M059J (cell line): ENCODE measurements around the gene DNAL4. TPM values are rescaled to one million over a fixed set of nuclear protein-coding genes. Genes with fewer than 3 reads are reported as not detected.

Source experiments
- DNase-seq: peaks from one replicate; pipeline ENCODE4 v3.0.0-alpha.2; 2012; ENCODE audit warnings: low read depth
- total RNA-seq: library from RNA; depleted of rRNA; stranded (reverse); fragments of >200 nt; shearing (Covaris generic); gene quantifications from 2 replicates; pipeline ENCODE4 v1.2.3, GENCODE V29; 2014

Gene DNAL4
- total RNA-seq, 1 experiment from 2014 or later: 6.9 TPM

- no peak for DNase-seq
These were observed 53.7 kb downstream of the DNAL4 start for GRCh38 chr22:38740116-38740723.

- DNase-seq: no peak
These were observed 54.5 kb downstream of the DNAL4 start for GRCh38 chr22:38739300-38740055.

GRCh38 chr22:38738475-38739070, 55.4 kb downstream of the DNAL4 start:
- DNase-seq: no peak

GRCh38 chr22:38737302-38738060, 56.5 kb downstream of the DNAL4 start:
- DNase-seq: peak; percentile 51

GRCh38 chr22:38736257-38736570, 57.7 kb downstream of the DNAL4 start:
- no peak for DNase-seq

GRCh38 chr22:38735465-38736256, 58.3 kb downstream of the DNAL4 start:
- DNase-seq: no peak

- no peak for DNase-seq
These were observed 58.8 kb downstream of the DNAL4 start for GRCh38 chr22:38735126-38735464.

- DNase-seq: no peak
These were observed 59.4 kb downstream of the DNAL4 start for GRCh38 chr22:38734421-38735100.

GRCh38 chr22:38733724-38734381, 60.1 kb downstream of the DNAL4 start:
- DNase-seq: no peak

- DNase-seq: no peak
These were observed 60.6 kb downstream of the DNAL4 start for GRCh38 chr22:38733329-38733723.

- no peak for DNase-seq
These were observed 61.6 kb downstream of the DNAL4 start for GRCh38 chr22:38732251-38732815.

GRCh38 chr22:38731703-38732161, 62.2 kb downstream of the DNAL4 start:
- no peak for DNase-seq

GRCh38 chr22:38730411-38730871, 63.5 kb downstream of the DNAL4 start:
- no peak for DNase-seq

- no peak for DNase-seq
These were observed 64.0 kb downstream of the DNAL4 start for GRCh38 chr22:38729946-38730345.

GRCh38 chr22:38728871-38729796, 64.8 kb downstream of the DNAL4 start:
- DNase-seq: no peak
